K562 (cell line): ENCODE measurements around the gene LOC128125822.
A peak's percentile ranks its signal among the peaks of the same experiment; 100 is the strongest.

ENCODE experiments used
- CC2D1A ChIP-seq: fragments of 450-650 bp; IDR thresholded peaks from 2 replicates; pipeline ENCODE4 v1.6.1; 2017; ENCODE audit warnings: mild to moderate bottlenecking
- CXXC5 ChIP-seq: fragments of 250-450 bp; sonication (Bioruptor Pico); IDR thresholded peaks from 2 replicates; pipeline ENCODE4 v1.8.0; 2022; ENCODE audit warnings: inconsistent platforms, mild to moderate bottlenecking, moderate library complexity
- DIDO1 ChIP-seq: fragments of 450-650 bp; IDR thresholded peaks from 2 replicates; pipeline ENCODE4 v1.6.1; 2016; ENCODE audit warnings: low read depth, missing biosample characterization, missing genetic modification characterization
- ELF4 ChIP-seq: fragments of 450-650 bp; formaldehyde crosslinking; IDR thresholded peaks from 2 replicates; pipeline ENCODE4 v1.4.0; 2022; ENCODE audit warnings: missing genetic modification characterization
- ESRRA ChIP-seq: fragments of 450-650 bp; IDR thresholded peaks from 2 replicates; pipeline ENCODE4 v1.6.1; 2014; ENCODE audit warnings: low read depth, mild to moderate bottlenecking, moderate library complexity, borderline replicate concordance
- ETV5 ChIP-seq: sonication (generic); formaldehyde crosslinking; IDR thresholded peaks from 2 replicates; pipeline ENCODE4 v1.4.0; 2020; ENCODE audit warnings: low read depth, mild to moderate bottlenecking, missing genetic modification reagents
- HIVEP1 ChIP-seq: fragments of 250-450 bp; sonication (Bioruptor Pico); IDR thresholded peaks from 2 replicates; pipeline ENCODE4 v1.4.0; 2020; ENCODE audit warnings: mild to moderate bottlenecking
- JUND ChIP-seq, 2 experiments: IDR thresholded peaks; 2 replicates in 1 of 2; 3 replicates in 1 of 2; pipeline ENCODE4 v1.6.1; 2011; ENCODE audit warnings: borderline replicate concordance in 2 of 2, low read depth in 2 of 2, low read length in 2 of 2, improper control_type of control experiment in 1 of 2, missing biosample characterization in 1 of 2, missing genetic modification characterization in 1 of 2, missing genetic modification reagents in 1 of 2
- KDM5B ChIP-seq: fragments of 200-600 bp; sonication (generic); IDR thresholded peaks from 2 replicates; pipeline ENCODE4 v1.6.1; 2012; ENCODE audit warnings: low read depth, mild to moderate bottlenecking, moderate library complexity, low read length, control low read depth, inconsistent platforms; ENCODE audit not compliant: insufficient replicate concordance
- MAFG ChIP-seq: fragments of 450-650 bp; conservative IDR thresholded peaks from 2 replicates; pipeline ENCODE4 v1.6.1; 2016; ENCODE audit warnings: missing genetic modification characterization, missing compliant biosample characterization
- MAFK ChIP-seq: IDR thresholded peaks from 2 replicates; pipeline ENCODE4 v1.6.1; 2011; ENCODE audit warnings: low read length, improper control_type of control experiment
- NFIC ChIP-seq: fragments of 450-650 bp; IDR thresholded peaks from 2 replicates; pipeline ENCODE4 v1.6.1; 2017; ENCODE audit warnings: mild to moderate bottlenecking, inconsistent platforms
- SIRT6 ChIP-seq: IDR thresholded peaks from one replicate; pipeline ENCODE4 v1.6.1; 2012; ENCODE audit warnings: low read depth, mild to moderate bottlenecking, control low read depth, inconsistent platforms, low read length, moderate library complexity
- SMARCA4 ChIP-seq: fragments of 450-650 bp; IDR thresholded peaks from 2 replicates; pipeline ENCODE4 v1.6.1; 2016
- ZNF143 ChIP-seq: sonication (generic); formaldehyde crosslinking; IDR thresholded peaks from 2 replicates; pipeline ENCODE4 v1.9.0; 2022; ENCODE audit warnings: mild to moderate bottlenecking, missing genetic modification reagents
- ZNF445 ChIP-seq: fragments of 250-450 bp; sonication (Bioruptor Pico); IDR thresholded peaks from 2 replicates; pipeline ENCODE4 v1.4.0; 2020; ENCODE audit warnings: low read depth, mild to moderate bottlenecking, moderate library complexity
- TF ChIP-seq, protein P1 (sequence below): fragments of 250-450 bp; sonication (Bioruptor Pico); IDR thresholded peaks from 2 replicates; pipeline ENCODE4 v1.9.0; 2021; ENCODE audit warnings: mild to moderate bottlenecking
- TF ChIP-seq, protein P2 (sequence below): fragments of 450-650 bp; IDR thresholded peaks from 2 replicates; pipeline ENCODE4 v1.7.0; 2016; ENCODE audit warnings: borderline replicate concordance
- TF ChIP-seq, protein P3 (sequence below): IDR thresholded peaks from 3 replicates; pipeline ENCODE4 v1.6.1; 2011; ENCODE audit warnings: borderline replicate concordance, mild to moderate bottlenecking, moderate library complexity; ENCODE audit not compliant: insufficient read length; ENCODE audit errors: extremely low read depth
- TF ChIP-seq, protein P4 (sequence below): fragments of 450-650 bp; IDR thresholded peaks from 2 replicates; pipeline ENCODE4 v1.6.1; 2014; ENCODE audit warnings: low read depth, mild to moderate bottlenecking, moderate library complexity, borderline replicate concordance

Gene LOC128125822

DNA sequence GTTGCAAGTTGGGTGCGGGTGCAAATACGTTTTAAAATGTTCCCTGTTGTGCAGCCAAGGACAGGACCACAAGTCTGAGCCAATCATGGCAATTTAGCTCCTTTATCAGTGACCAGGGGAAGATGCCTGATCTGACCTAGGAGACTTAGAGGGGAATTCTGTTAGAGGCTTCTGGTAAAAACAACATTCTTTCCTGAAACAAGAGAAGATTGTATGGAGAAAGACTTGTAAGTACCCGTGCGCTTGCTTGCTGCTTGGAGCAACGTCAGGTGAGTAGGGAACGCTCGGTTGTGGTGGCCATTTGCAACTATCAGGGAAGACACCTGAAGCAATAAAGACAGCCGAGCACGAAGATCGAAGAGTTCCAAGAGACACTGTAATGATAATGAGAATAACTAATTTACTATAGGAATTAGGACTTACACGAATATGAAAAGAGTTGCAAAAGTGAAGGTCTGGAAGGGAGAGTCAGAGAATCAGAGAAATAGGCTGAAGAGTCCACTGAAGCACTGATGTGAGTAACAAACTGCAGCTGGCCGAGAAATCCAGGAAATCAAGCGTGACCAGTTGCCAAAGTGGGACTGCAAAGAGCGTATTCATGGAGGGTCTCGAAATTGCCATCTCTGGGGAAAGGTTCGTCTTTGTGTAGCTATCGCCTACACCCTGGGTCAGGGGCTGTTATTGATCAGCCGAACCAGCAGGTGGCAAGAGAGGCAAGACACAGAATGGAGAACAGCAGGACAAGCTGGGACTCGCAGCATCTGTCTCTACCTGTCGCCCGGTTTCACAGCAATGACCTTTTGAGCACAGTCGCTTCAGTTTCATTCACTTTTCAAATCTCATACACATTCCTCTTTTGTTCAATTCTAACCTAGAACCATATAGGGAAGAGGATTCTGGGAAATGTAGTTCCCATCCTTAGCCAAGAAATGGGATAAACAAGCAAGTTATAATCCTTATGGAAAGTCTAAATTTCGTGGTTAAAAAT lies 26.1 kb downstream of the LOC128125822 start (continued):
- TF ChIP-seq NFIC (no peak), ETV5 (CRISPR knock-in tag) (no peak), CXXC5 (CRISPR knock-in tag) (no peak), ESRRA (peak; percentile 32; the same call in 1 of the 2 replicates), ZNF143 (CRISPR knock-in tag) (peak; percentile 79), MAFK (0 out of 2 replicates have a peak, but pooled peaks have one; percentile 26), ZNF445 (CRISPR knock-in tag) (no peak), CC2D1A (peak; percentile 66; the same call in 1 of the 2 replicates), HIVEP1 (CRISPR knock-in tag) (no peak), SIRT6 (no peak), MAFG (no peak), SMARCA4 (no peak), ELF4 (CRISPR knock-in tag) (no peak), JUND (IDR thresholded peaks at IDR 0.05; ENCODE audit: borderline replicate concordance, low read depth, low read length) (0 out of 2 replicates have a peak, but pooled peaks have one; percentile 27), JUND (tag; IDR thresholded peaks at IDR 0.05; ENCODE audit: borderline replicate concordance, low read depth, low read length) (no peak), KDM5B (no peak), DIDO1 (tag) (0 out of 2 replicates have a peak, but pooled peaks have one; percentile 26)
- TF ChIP-seq, protein P1, sequence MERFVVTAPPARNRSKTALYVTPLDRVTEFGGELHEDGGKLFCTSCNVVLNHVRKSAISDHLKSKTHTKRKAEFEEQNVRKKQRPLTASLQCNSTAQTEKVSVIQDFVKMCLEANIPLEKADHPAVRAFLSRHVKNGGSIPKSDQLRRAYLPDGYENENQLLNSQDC, result no peak
- TF ChIP-seq, protein P2, sequence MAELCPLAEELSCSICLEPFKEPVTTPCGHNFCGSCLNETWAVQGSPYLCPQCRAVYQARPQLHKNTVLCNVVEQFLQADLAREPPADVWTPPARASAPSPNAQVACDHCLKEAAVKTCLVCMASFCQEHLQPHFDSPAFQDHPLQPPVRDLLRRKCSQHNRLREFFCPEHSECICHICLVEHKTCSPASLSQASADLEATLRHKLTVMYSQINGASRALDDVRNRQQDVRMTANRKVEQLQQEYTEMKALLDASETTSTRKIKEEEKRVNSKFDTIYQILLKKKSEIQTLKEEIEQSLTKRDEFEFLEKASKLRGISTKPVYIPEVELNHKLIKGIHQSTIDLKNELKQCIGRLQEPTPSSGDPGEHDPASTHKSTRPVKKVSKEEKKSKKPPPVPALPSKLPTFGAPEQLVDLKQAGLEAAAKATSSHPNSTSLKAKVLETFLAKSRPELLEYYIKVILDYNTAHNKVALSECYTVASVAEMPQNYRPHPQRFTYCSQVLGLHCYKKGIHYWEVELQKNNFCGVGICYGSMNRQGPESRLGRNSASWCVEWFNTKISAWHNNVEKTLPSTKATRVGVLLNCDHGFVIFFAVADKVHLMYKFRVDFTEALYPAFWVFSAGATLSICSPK, result no peak
- TF ChIP-seq, protein P3, sequence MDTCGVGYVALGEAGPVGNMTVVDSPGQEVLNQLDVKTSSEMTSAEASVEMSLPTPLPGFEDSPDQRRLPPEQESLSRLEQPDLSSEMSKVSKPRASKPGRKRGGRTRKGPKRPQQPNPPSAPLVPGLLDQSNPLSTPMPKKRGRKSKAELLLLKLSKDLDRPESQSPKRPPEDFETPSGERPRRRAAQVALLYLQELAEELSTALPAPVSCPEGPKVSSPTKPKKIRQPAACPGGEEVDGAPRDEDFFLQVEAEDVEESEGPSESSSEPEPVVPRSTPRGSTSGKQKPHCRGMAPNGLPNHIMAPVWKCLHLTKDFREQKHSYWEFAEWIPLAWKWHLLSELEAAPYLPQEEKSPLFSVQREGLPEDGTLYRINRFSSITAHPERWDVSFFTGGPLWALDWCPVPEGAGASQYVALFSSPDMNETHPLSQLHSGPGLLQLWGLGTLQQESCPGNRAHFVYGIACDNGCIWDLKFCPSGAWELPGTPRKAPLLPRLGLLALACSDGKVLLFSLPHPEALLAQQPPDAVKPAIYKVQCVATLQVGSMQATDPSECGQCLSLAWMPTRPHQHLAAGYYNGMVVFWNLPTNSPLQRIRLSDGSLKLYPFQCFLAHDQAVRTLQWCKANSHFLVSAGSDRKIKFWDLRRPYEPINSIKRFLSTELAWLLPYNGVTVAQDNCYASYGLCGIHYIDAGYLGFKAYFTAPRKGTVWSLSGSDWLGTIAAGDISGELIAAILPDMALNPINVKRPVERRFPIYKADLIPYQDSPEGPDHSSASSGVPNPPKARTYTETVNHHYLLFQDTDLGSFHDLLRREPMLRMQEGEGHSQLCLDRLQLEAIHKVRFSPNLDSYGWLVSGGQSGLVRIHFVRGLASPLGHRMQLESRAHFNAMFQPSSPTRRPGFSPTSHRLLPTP, result no peak
- TF ChIP-seq, protein P4, sequence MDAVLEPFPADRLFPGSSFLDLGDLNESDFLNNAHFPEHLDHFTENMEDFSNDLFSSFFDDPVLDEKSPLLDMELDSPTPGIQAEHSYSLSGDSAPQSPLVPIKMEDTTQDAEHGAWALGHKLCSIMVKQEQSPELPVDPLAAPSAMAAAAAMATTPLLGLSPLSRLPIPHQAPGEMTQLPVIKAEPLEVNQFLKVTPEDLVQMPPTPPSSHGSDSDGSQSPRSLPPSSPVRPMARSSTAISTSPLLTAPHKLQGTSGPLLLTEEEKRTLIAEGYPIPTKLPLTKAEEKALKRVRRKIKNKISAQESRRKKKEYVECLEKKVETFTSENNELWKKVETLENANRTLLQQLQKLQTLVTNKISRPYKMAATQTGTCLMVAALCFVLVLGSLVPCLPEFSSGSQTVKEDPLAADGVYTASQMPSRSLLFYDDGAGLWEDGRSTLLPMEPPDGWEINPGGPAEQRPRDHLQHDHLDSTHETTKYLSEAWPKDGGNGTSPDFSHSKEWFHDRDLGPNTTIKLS, result peak; percentile 42; the same call in 1 of the 2 replicates
